Panc1 (cell line): ENCODE results near the gene DEPP1.

Experiments
- CTCF ChIP-seq: fragments of 450-650 bp; IDR thresholded peaks from 2 replicates; pipeline ENCODE4 v1.5.1; 2017; ENCODE audit warnings: mild to moderate bottlenecking
- POLR2AphosphoS5 ChIP-seq: IDR thresholded peaks from 2 replicates; pipeline ENCODE4 v1.6.1; 2012; ENCODE audit warnings: mild to moderate bottlenecking, low read depth, low read length, moderate library complexity
- REST ChIP-seq, 2 experiments: IDR thresholded peaks; 2 replicates each; pipeline ENCODE4 v1.6.1; 2011 to 2012; ENCODE audit warnings: low read depth in 2 of 2, control low read depth in 1 of 2, low read length in 1 of 2, mild to moderate bottlenecking in 1 of 2, moderate library complexity in 1 of 2; ENCODE audit not compliant: insufficient read depth in 1 of 2
- SIN3A ChIP-seq: IDR thresholded peaks from 2 replicates; pipeline ENCODE4 v1.6.1; 2012; ENCODE audit warnings: low read depth, mild to moderate bottlenecking, low read length, moderate library complexity, borderline replicate concordance; ENCODE audit not compliant: insufficient read depth
- TCF7L2 ChIP-seq: IDR thresholded peaks from 2 replicates; pipeline ENCODE4 v1.6.1; 2011; ENCODE audit warnings: mild to moderate bottlenecking, low read depth, low read length, inconsistent platforms

- TF ChIP-seq CTCF: no peak
- TF ChIP-seq REST (IDR thresholded peaks at IDR 0.05; ENCODE audit: insufficient read depth in 1 of 2, low read depth in 2 of 2, low read length in 1 of 2): no peak
- TF ChIP-seq POLR2AphosphoS5: no peak
- TF ChIP-seq TCF7L2: no peak
- TF ChIP-seq SIN3A: no peak
These were observed 32.4 kb downstream of the DEPP1 start for GRCh38 chr10:44946205-44946604.
